ENCODE data around the gene SEC14L5.

Gene SEC14L5

GRCh38 chr16:5010576-5011329 lies 52.6 kb downstream of the SEC14L5 start:
- no peaks in the 10 kb centered on the region for H3K36me3 ChIP-seq (ENCODE audit: control insufficient read depth in 4 of 4, insufficient read depth in 4 of 4, low read length in 3 of 4)
- H3K9me3 ChIP-seq (ENCODE audit: control extremely low read depth in 1 of 5, control insufficient read depth in 4 of 5, insufficient read depth in 2 of 5, low read depth in 1 of 5, low read length in 4 of 5) = no peaks in the 10 kb centered on the region
- H3K27me3 ChIP-seq (replicated peaks in 2 of 5; ENCODE audit: control insufficient read depth in 4 of 5, insufficient read depth in 5 of 5, low read length in 4 of 5) = peaks cover 0 to 19% (median 3%) of the 10 kb centered on the region in 5 experiments
- ChIA-PET CTCF (no interaction called here), POLR2A (no interaction called here)
- WGBS (ENCODE audit: insufficient coverage) = 65% methylated on average over 9 of the region's 15 CpGs
- H3K4me3 ChIP-seq (ENCODE audit: control insufficient read depth in 1 of 7, extremely low read depth in 1 of 7, insufficient read depth in 4 of 7, low read depth in 2 of 7, low read length in 6 of 7) = no peak overlapping the region
- H3K27ac ChIP-seq (ENCODE audit: insufficient read depth in 1 of 2, low read depth in 1 of 2, low read length in 2 of 2, poor library complexity in 1 of 2, severe bottlenecking in 2 of 2) = no peak overlapping the region
- no peak for DNase-seq
- no peaks in the 10 kb centered on the region for H3K4me1 ChIP-seq (ENCODE audit: control extremely low read depth in 1 of 4, control insufficient read depth in 4 of 4, insufficient read depth in 4 of 4, low read length in 3 of 4)

DNA sequence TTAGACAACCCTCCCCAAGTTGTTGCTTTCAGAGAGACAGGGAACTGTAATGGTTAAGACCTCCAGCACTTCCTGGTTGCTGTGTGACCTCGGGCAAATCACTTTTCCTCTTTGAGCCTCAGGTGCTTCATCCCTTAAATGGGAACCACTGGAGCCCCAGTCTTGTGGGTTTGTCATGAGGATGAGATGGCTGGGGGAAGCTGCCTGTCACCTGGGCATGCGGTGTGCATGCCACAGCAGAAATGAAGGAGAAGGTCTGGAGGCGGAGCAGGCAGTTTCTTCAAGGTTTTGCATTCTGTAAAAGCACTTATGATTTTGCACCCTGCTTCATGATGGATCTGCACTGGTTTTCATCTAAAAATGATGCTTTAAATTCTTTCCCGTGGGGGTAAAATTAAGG lies 53.5 kb downstream of the SEC14L5 start:
- ChIA-PET CTCF (no interaction called here), POLR2A (no interaction called here)
- no peak for DNase-seq
- Histone ChIP-seq H3K27ac (ENCODE audit: insufficient read depth in 1 of 2, low read depth in 1 of 2, low read length in 2 of 2, poor library complexity in 1 of 2, severe bottlenecking in 2 of 2) (no peak overlapping the region), H3K27me3 (replicated peaks in 2 of 5; ENCODE audit: control insufficient read depth in 4 of 5, insufficient read depth in 5 of 5, low read length in 4 of 5) (peaks cover 0 to 20% (median 3%) of the 10 kb centered on the region in 5 experiments), H3K4me1 (ENCODE audit: control extremely low read depth in 1 of 4, control insufficient read depth in 4 of 4, insufficient read depth in 4 of 4, low read length in 3 of 4) (peaks cover 0 to under 1% (median 0%) of the 10 kb centered on the region in 4 experiments), H3K9me3 (ENCODE audit: control extremely low read depth in 1 of 5, control insufficient read depth in 4 of 5, insufficient read depth in 2 of 5, low read depth in 1 of 5, low read length in 4 of 5) (no peaks in the 10 kb centered on the region), H3K36me3 (ENCODE audit: control insufficient read depth in 4 of 4, insufficient read depth in 4 of 4, low read length in 3 of 4) (no peaks in the 10 kb centered on the region), H3K4me3 (ENCODE audit: control insufficient read depth in 1 of 7, extremely low read depth in 1 of 7, insufficient read depth in 4 of 7, low read depth in 2 of 7, low read length in 6 of 7) (no peak overlapping the region)
- WGBS (ENCODE audit: insufficient coverage) = 71% methylated on average over 4 of the region's 4 CpGs

DNA sequence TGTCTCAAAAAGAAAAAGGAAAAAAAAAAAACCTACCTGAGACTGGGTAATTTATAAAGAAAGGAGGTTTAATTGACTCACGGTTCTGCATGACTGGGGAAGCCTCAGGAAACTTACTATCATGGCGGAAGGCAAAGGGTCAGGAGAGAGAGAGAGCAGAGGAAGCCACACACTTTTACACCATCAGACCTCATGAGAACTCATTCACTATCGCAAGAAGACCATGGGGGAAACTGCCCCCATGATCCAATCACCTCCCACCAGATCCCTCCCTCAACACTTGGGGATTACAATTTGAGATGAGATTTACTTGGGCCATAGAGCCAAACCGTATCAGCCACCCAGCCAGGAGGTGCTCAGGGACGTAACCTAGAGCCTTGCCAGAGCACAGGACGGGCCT lies 54.8 kb downstream of the SEC14L5 start:
- DNase-seq = no peak
- H3K27me3 ChIP-seq (replicated peaks in 2 of 5; ENCODE audit: control insufficient read depth in 4 of 5, insufficient read depth in 5 of 5, low read length in 4 of 5) = peaks cover 0 to 20% (median 3%) of the 10 kb centered on the region in 5 experiments
- H3K36me3 ChIP-seq (ENCODE audit: control insufficient read depth in 4 of 4, insufficient read depth in 4 of 4, low read length in 3 of 4) = no peaks in the 10 kb centered on the region
- H3K4me1 ChIP-seq (ENCODE audit: control extremely low read depth in 1 of 4, control insufficient read depth in 4 of 4, insufficient read depth in 4 of 4, low read length in 3 of 4) = peaks cover 0 to 6% (median 0%) of the 10 kb centered on the region in 4 experiments
- no peak overlapping the region for H3K27ac ChIP-seq (ENCODE audit: insufficient read depth in 1 of 2, low read depth in 1 of 2, low read length in 2 of 2, poor library complexity in 1 of 2, severe bottlenecking in 2 of 2)
- WGBS (ENCODE audit: insufficient coverage) = 96% methylated on average over 4 of the region's 6 CpGs
- no peak overlapping the region for H3K4me3 ChIP-seq (ENCODE audit: control insufficient read depth in 1 of 7, extremely low read depth in 1 of 7, insufficient read depth in 4 of 7, low read depth in 2 of 7, low read length in 6 of 7)
- no peaks in the 10 kb centered on the region for H3K9me3 ChIP-seq (ENCODE audit: control extremely low read depth in 1 of 5, control insufficient read depth in 4 of 5, insufficient read depth in 2 of 5, low read depth in 1 of 5, low read length in 4 of 5)
- ChIA-PET CTCF (no interaction called here), POLR2A (no interaction called here)

DNA sequence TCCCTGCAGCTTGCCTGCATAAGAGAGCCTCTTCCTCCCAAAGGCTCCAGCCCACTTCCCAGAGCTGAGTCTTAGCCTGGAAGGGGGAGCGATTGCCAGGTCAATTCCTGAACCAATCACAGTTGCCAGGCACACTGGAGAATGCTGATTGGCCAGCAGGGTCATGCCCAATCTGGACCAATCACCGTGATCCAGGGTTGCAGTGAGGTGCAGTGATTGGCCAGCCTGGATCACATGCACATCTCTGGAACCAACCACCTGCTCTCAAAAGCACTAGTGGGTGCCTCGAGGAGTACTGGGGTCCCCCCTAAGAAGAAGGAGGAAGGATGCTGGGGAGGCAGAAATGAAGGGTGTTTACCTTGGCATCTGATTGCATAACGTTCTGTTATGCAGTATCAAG lies 57.2 kb downstream of the SEC14L5 start:
- Histone ChIP-seq H3K27ac (ENCODE audit: insufficient read depth in 1 of 2, low read depth in 1 of 2, low read length in 2 of 2, poor library complexity in 1 of 2, severe bottlenecking in 2 of 2) (no peak overlapping the region), H3K27me3 (replicated peaks in 2 of 5; ENCODE audit: control insufficient read depth in 4 of 5, insufficient read depth in 5 of 5, low read length in 4 of 5) (peaks cover 0 to 15% (median 3%) of the 10 kb centered on the region in 5 experiments), H3K36me3 (ENCODE audit: control insufficient read depth in 4 of 4, insufficient read depth in 4 of 4, low read length in 3 of 4) (no peaks in the 10 kb centered on the region), H3K4me1 (ENCODE audit: control extremely low read depth in 1 of 4, control insufficient read depth in 4 of 4, insufficient read depth in 4 of 4, low read length in 3 of 4) (peaks cover 0 to 6% (median 0%) of the 10 kb centered on the region in 4 experiments), H3K4me3 (ENCODE audit: control insufficient read depth in 1 of 7, extremely low read depth in 1 of 7, insufficient read depth in 4 of 7, low read depth in 2 of 7, low read length in 6 of 7) (no peak overlapping the region), H3K9me3 (ENCODE audit: control extremely low read depth in 1 of 5, control insufficient read depth in 4 of 5, insufficient read depth in 2 of 5, low read depth in 1 of 5, low read length in 4 of 5) (no peaks in the 10 kb centered on the region)
- DNase-seq = no peak
- POLR2A ChIA-PET = no interaction called here
- WGBS (ENCODE audit: insufficient coverage) = 86% methylated on average over 3 of the region's 4 CpGs
- CTCF ChIA-PET = no interaction called here

DNA sequence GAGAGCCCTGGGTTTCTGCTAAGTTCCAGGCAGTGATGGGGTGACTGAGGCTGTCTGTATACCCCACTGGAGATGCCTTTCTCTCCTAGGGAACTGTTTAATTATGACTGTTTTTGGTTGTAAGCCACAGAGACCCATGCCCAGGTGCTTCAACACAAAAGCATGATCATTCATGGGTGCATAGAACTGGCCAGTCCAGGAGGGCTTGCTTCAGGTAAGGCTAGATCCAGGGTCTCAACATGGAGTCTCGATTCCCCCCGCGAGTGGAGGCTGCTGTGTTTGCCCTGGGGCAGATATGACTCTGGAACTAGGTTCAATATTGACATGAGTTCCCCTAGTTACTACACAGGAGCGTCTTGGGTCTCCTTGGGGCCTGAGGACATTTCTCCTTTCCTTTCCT lies 57.8 kb downstream of the SEC14L5 start:
- DNase-seq = no peak
- no peaks in the 10 kb centered on the region for H3K36me3 ChIP-seq (ENCODE audit: control insufficient read depth in 4 of 4, insufficient read depth in 4 of 4, low read length in 3 of 4)
- H3K9me3 ChIP-seq (ENCODE audit: control extremely low read depth in 1 of 5, control insufficient read depth in 4 of 5, insufficient read depth in 2 of 5, low read depth in 1 of 5, low read length in 4 of 5) = no peaks in the 10 kb centered on the region
- no peak overlapping the region for H3K4me3 ChIP-seq (ENCODE audit: control insufficient read depth in 1 of 7, extremely low read depth in 1 of 7, insufficient read depth in 4 of 7, low read depth in 2 of 7, low read length in 6 of 7)
- ChIA-PET CTCF (no interaction called here), POLR2A (no interaction called here)
- no peak overlapping the region for H3K27ac ChIP-seq (ENCODE audit: insufficient read depth in 1 of 2, low read depth in 1 of 2, low read length in 2 of 2, poor library complexity in 1 of 2, severe bottlenecking in 2 of 2)
- H3K4me1 ChIP-seq (ENCODE audit: control extremely low read depth in 1 of 4, control insufficient read depth in 4 of 4, insufficient read depth in 4 of 4, low read length in 3 of 4) = peaks cover 0 to 6% (median 0%) of the 10 kb centered on the region in 4 experiments
- peaks cover 0 to 11% (median 0%) of the 10 kb centered on the region in 5 experiments for H3K27me3 ChIP-seq (replicated peaks in 2 of 5; ENCODE audit: control insufficient read depth in 4 of 5, insufficient read depth in 5 of 5, low read length in 4 of 5)
- 100% methylated on average over 4 of the region's 4 CpGs for WGBS (ENCODE audit: insufficient coverage)

GRCh38 chr16:5016967-5017677 lies 59.0 kb downstream of the SEC14L5 start:
- DNase-seq = no peak
- H3K27ac ChIP-seq (ENCODE audit: insufficient read depth in 1 of 2, low read depth in 1 of 2, low read length in 2 of 2, poor library complexity in 1 of 2, severe bottlenecking in 2 of 2) = no peak overlapping the region
- no peaks in the 10 kb centered on the region for H3K36me3 ChIP-seq (ENCODE audit: control insufficient read depth in 4 of 4, insufficient read depth in 4 of 4, low read length in 3 of 4)
- no peaks in the 10 kb centered on the region for H3K9me3 ChIP-seq (ENCODE audit: control extremely low read depth in 1 of 5, control insufficient read depth in 4 of 5, insufficient read depth in 2 of 5, low read depth in 1 of 5, low read length in 4 of 5)
- no peak overlapping the region for H3K4me3 ChIP-seq (ENCODE audit: control insufficient read depth in 1 of 7, extremely low read depth in 1 of 7, insufficient read depth in 4 of 7, low read depth in 2 of 7, low read length in 6 of 7)
- H3K27me3 ChIP-seq (replicated peaks in 2 of 5; ENCODE audit: control insufficient read depth in 4 of 5, insufficient read depth in 5 of 5, low read length in 4 of 5) = peaks cover 0 to 3% (median 0%) of the 10 kb centered on the region in 5 experiments
- CTCF ChIA-PET = interaction anchor here (0.6 to 1.5 kb wide), 3 partner anchors 15 to 38 kb away, joined by 3 to 4 read pairs (median 4); no protein-coding TSS in a partner anchor
- H3K4me1 ChIP-seq (ENCODE audit: control extremely low read depth in 1 of 4, control insufficient read depth in 4 of 4, insufficient read depth in 4 of 4, low read length in 3 of 4) = peaks cover 0 to 6% (median 0%) of the 10 kb centered on the region in 4 experiments
- 98% methylated on average over 4 of the region's 6 CpGs for WGBS (ENCODE audit: insufficient coverage)
- POLR2A ChIA-PET = no interaction called here

GRCh38 chr16:5017678-5017969 lies 59.5 kb downstream of the SEC14L5 start:
- Histone ChIP-seq H3K27me3 (replicated peaks in 2 of 5; ENCODE audit: control insufficient read depth in 4 of 5, insufficient read depth in 5 of 5, low read length in 4 of 5) (peaks cover 0 to 3% (median 0%) of the 10 kb centered on the region in 5 experiments), H3K4me3 (ENCODE audit: control insufficient read depth in 1 of 7, extremely low read depth in 1 of 7, insufficient read depth in 4 of 7, low read depth in 2 of 7, low read length in 6 of 7) (no peak overlapping the region), H3K9me3 (ENCODE audit: control extremely low read depth in 1 of 5, control insufficient read depth in 4 of 5, insufficient read depth in 2 of 5, low read depth in 1 of 5, low read length in 4 of 5) (no peaks in the 10 kb centered on the region), H3K27ac (ENCODE audit: insufficient read depth in 1 of 2, low read depth in 1 of 2, low read length in 2 of 2, poor library complexity in 1 of 2, severe bottlenecking in 2 of 2) (no peak overlapping the region), H3K36me3 (ENCODE audit: control insufficient read depth in 4 of 4, insufficient read depth in 4 of 4, low read length in 3 of 4) (no peaks in the 10 kb centered on the region), H3K4me1 (ENCODE audit: control extremely low read depth in 1 of 4, control insufficient read depth in 4 of 4, insufficient read depth in 4 of 4, low read length in 3 of 4) (peaks cover 0 to 6% (median 0%) of the 10 kb centered on the region in 4 experiments)
- DNase-seq = no peak
- 93% methylated on average over 5 of the region's 5 CpGs for WGBS (ENCODE audit: insufficient coverage)
- ChIA-PET CTCF (interaction anchor here (1.1 to 1.5 kb wide), 2 partner anchors 15 to 27 kb away, joined by 4 read pairs; no protein-coding TSS in a partner anchor), POLR2A (no interaction called here)
